HepG2 (cell line): ENCODE results near the gene RAB43. TPM values are rescaled to one million over a fixed set of nuclear protein-coding genes. Genes with fewer than 3 reads are reported as not detected.
A peak's percentile ranks its signal among the peaks of the same experiment; 100 is the strongest.

Experiments
- ARHGAP35 ChIP-seq: sonication (generic); formaldehyde crosslinking; IDR thresholded peaks from 2 replicates; pipeline ENCODE4 v1.9.0; 2022; ENCODE audit warnings: mild to moderate bottlenecking, inconsistent platforms, moderate library complexity, missing genetic modification reagents, borderline replicate concordance
- CBFB ChIP-seq: sonication (generic); formaldehyde crosslinking; IDR thresholded peaks from 2 replicates; pipeline ENCODE4 v1.4.0; 2020; ENCODE audit warnings: missing genetic modification reagents
- CHCHD3 ChIP-seq: sonication (generic); formaldehyde crosslinking; IDR thresholded peaks from 2 replicates; pipeline ENCODE4 v1.8.0; 2022; ENCODE audit warnings: mild to moderate bottlenecking, missing genetic modification reagents, moderate library complexity
- FOXA1 ChIP-seq, 2 experiments: fragments of 450-650 bp in 1 of 2; sonication (generic) in 1 of 2; formaldehyde crosslinking in 1 of 2; IDR thresholded peaks; 2 replicates each; pipeline versions ENCODE4 v1.4.0 to v1.6.1; 2016 to 2020; ENCODE audit warnings: missing genetic modification reagents in 1 of 2
- FOXA3 ChIP-seq: IDR thresholded peaks from 2 replicates; pipeline ENCODE4 v1.6.1; 2016; ENCODE audit warnings: missing genetic modification reagents, missing compliant biosample characterization
- MEF2D ChIP-seq: sonication (generic); formaldehyde crosslinking; IDR thresholded peaks from 2 replicates; pipeline ENCODE4 v1.5.1; 2020; ENCODE audit warnings: mild to moderate bottlenecking, missing genetic modification reagents
- MLLT10 ChIP-seq: sonication (generic); formaldehyde crosslinking; IDR thresholded peaks from 2 replicates; pipeline ENCODE4 v1.4.0; 2020; ENCODE audit warnings: missing genetic modification reagents
- NR2F1 ChIP-seq, 2 experiments: fragments of 450-650 bp in 1 of 2; formaldehyde crosslinking in 1 of 2; IDR thresholded peaks; 2 replicates each; pipeline versions ENCODE4 v1.5.0 to v1.6.1; 2016 to 2020; ENCODE audit warnings: mild to moderate bottlenecking in 1 of 2, missing compliant biosample characterization in 1 of 2, missing genetic modification reagents in 1 of 2, moderate library complexity in 1 of 2
- RFX1 ChIP-seq: fragments of 450-650 bp; IDR thresholded peaks from 2 replicates; pipeline ENCODE4 v1.6.1; 2017
- TBX3 ChIP-seq: fragments of 450-650 bp; IDR thresholded peaks from 2 replicates; pipeline ENCODE4 v1.6.1; 2017; ENCODE audit warnings: antibody characterized with exemption, mild to moderate bottlenecking, inconsistent platforms, borderline replicate concordance
- U2AF1 ChIP-seq: fragments of 200-400 bp; formaldehyde crosslinking; optimal IDR thresholded peaks from 2 replicates; pipeline ENCODE3; 2017; ENCODE audit warnings: mild to moderate bottlenecking, low read depth, low read length
- ZC3H4 ChIP-seq: sonication (generic); formaldehyde crosslinking; IDR thresholded peaks from 2 replicates; pipeline ENCODE4 v1.4.0; 2020; ENCODE audit warnings: missing genetic modification reagents, borderline replicate concordance
- ZNF205 ChIP-seq: IDR thresholded peaks from 2 replicates; pipeline ENCODE4 v1.6.1; 2018; ENCODE audit warnings: missing biosample characterization, missing genetic modification reagents
- ZNF207 ChIP-seq: fragments of 450-650 bp; IDR thresholded peaks from 2 replicates; pipeline ENCODE4 v1.6.1; 2016; ENCODE audit warnings: antibody characterized with exemption, borderline replicate concordance
- ZNF235 ChIP-seq: sonication (generic); formaldehyde crosslinking; IDR thresholded peaks from 2 replicates; pipeline ENCODE4 v1.8.1; 2023; ENCODE audit warnings: mild to moderate bottlenecking, missing genetic modification reagents, borderline replicate concordance
- ZNF282 ChIP-seq: fragments of 450-650 bp; IDR thresholded peaks from 2 replicates; pipeline ENCODE4 v1.6.1; 2018; ENCODE audit not compliant: partially characterized antibody
- ZNF326 ChIP-seq: sonication (generic); formaldehyde crosslinking; IDR thresholded peaks from 2 replicates; pipeline ENCODE4 v1.4.0; 2020; ENCODE audit warnings: missing genetic modification reagents, borderline replicate concordance
- polyA plus RNA-seq, 8 experiments: library from polyadenylated mRNA; depleted of rRNA in 3 of 8; stranded (reverse) in 7 of 8; unstranded in 1 of 8; fragments of >200 nt; fragmentation: Illumina TruSeq in 4 of 8; extraction: Trizol in 4 of 8; gene quantifications; 2 replicates each; pipeline versions ENCODE4 v1.2.1 to v1.2.3, GENCODE V29; 2011 to 2016; ENCODE audit warnings: low read depth in 4 of 8, missing spikeins in 1 of 8, mixed read lengths in 1 of 8; ENCODE audit not compliant: insufficient read depth in 1 of 8
- total RNA-seq, 5 experiments: library from RNA; depleted of rRNA; stranded (reverse); fragments of >200 nt; fragmentation: Illumina TruSeq; extraction: Trizol; gene quantifications; 2 replicates each; pipeline ENCODE4 v1.2.3, GENCODE V29; 2016; ENCODE audit warnings: low read depth in 1 of 5
- TF ChIP-seq, protein P1 (sequence below): sonication (generic); formaldehyde crosslinking; conservative IDR thresholded peaks from 2 replicates; pipeline ENCODE4 v1.8.0; 2022; ENCODE audit warnings: low read depth, missing genetic modification reagents
- TF ChIP-seq, protein P2 (sequence below): IDR thresholded peaks from 2 replicates; pipeline ENCODE4 v1.6.1; 2012; ENCODE audit warnings: low read depth, low read length, improper control_type of control experiment
- TF ChIP-seq, protein P3 (sequence below): sonication (generic); formaldehyde crosslinking; IDR thresholded peaks from 2 replicates; pipeline ENCODE4 v1.4.0; 2020; ENCODE audit warnings: mild to moderate bottlenecking, missing genetic modification reagents

The RAB43 gene
- total and polyA plus RNA-seq, 2 of the 13 experiments (the other 11 are each of a cell fraction or from before 2014, with no cell fraction given) = 11.8 to 18.4 TPM

DNA sequence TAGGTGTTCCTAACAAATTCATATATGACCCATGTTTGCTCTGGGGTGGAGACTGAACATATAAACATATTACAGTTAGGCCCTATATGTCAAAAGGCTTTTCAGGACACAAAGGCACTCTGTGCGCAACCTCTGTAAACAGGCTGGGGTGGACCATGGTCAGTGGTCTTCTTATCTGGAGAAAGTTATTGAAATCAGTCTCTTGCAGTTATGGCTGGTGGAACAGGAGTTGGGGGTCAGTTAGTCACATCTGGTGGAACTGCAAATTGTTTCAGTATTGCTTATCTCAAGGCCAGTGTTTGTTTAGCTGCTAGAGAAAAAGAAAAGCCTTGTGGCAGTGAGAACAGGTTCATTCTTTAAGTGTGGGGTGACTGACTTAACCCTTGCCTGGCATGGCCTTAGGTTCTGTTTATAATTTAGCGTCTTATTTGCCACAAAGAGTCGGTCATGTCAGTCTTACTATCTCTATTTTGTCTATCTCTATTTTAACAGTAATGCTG, 66.9 kb downstream of the RAB43 start (continued):
- TF ChIP-seq FOXA1 (IDR thresholded peaks at IDR 0.05) (no peak), FOXA1 (CRISPR knock-in tag; IDR thresholded peaks at IDR 0.05) (peak; percentile 81), MLLT10 (CRISPR knock-in tag) (no peak), ZNF282 (no peak), FOXA3 (CRISPR knock-in tag) (peak; percentile 69), TBX3 (peak; percentile 22; the same call in 1 of the 2 replicates), RFX1 (no peak), MEF2D (CRISPR knock-in tag) (no peak), ZNF207 (no peak), ZNF235 (CRISPR knock-in tag) (no peak), NR2F1 (CRISPR knock-in tag; IDR thresholded peaks at IDR 0.05) (no peak), CBFB (CRISPR knock-in tag) (no peak), U2AF1 (no peak), ZNF326 (no peak), CHCHD3 (CRISPR knock-in tag) (no peak), ZC3H4 (CRISPR knock-in tag) (no peak), ZNF205 (0 out of 2 replicates have a peak, but pooled peaks have one; percentile 25), ARHGAP35 (CRISPR knock-in tag) (no peak)
- TF ChIP-seq, protein P1, sequence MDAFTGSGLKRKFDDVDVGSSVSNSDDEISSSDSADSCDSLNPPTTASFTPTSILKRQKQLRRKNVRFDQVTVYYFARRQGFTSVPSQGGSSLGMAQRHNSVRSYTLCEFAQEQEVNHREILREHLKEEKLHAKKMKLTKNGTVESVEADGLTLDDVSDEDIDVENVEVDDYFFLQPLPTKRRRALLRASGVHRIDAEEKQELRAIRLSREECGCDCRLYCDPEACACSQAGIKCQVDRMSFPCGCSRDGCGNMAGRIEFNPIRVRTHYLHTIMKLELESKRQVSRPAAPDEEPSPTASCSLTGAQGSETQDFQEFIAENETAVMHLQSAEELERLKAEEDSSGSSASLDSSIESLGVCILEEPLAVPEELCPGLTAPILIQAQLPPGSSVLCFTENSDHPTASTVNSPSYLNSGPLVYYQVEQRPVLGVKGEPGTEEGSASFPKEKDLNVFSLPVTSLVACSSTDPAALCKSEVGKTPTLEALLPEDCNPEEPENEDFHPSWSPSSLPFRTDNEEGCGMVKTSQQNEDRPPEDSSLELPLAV (CRISPR knock-in tag) = no peak
- TF ChIP-seq, protein P2, sequence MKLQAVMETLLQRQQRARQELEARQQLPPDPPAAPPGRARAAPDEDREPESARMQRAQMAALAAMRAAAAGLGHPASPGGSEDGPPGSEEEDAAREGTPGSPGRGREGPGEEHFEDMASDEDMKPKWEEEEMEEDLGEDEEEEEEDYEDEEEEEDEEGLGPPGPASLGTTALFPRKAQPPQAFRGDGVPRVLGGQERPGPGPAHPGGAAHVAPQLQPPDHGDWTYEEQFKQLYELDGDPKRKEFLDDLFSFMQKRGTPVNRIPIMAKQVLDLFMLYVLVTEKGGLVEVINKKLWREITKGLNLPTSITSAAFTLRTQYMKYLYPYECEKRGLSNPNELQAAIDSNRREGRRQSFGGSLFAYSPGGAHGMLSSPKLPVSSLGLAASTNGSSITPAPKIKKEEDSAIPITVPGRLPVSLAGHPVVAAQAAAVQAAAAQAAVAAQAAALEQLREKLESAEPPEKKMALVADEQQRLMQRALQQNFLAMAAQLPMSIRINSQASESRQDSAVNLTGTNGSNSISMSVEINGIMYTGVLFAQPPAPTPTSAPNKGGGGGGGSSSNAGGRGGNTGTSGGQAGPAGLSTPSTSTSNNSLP = no peak
- TF ChIP-seq, protein P3, sequence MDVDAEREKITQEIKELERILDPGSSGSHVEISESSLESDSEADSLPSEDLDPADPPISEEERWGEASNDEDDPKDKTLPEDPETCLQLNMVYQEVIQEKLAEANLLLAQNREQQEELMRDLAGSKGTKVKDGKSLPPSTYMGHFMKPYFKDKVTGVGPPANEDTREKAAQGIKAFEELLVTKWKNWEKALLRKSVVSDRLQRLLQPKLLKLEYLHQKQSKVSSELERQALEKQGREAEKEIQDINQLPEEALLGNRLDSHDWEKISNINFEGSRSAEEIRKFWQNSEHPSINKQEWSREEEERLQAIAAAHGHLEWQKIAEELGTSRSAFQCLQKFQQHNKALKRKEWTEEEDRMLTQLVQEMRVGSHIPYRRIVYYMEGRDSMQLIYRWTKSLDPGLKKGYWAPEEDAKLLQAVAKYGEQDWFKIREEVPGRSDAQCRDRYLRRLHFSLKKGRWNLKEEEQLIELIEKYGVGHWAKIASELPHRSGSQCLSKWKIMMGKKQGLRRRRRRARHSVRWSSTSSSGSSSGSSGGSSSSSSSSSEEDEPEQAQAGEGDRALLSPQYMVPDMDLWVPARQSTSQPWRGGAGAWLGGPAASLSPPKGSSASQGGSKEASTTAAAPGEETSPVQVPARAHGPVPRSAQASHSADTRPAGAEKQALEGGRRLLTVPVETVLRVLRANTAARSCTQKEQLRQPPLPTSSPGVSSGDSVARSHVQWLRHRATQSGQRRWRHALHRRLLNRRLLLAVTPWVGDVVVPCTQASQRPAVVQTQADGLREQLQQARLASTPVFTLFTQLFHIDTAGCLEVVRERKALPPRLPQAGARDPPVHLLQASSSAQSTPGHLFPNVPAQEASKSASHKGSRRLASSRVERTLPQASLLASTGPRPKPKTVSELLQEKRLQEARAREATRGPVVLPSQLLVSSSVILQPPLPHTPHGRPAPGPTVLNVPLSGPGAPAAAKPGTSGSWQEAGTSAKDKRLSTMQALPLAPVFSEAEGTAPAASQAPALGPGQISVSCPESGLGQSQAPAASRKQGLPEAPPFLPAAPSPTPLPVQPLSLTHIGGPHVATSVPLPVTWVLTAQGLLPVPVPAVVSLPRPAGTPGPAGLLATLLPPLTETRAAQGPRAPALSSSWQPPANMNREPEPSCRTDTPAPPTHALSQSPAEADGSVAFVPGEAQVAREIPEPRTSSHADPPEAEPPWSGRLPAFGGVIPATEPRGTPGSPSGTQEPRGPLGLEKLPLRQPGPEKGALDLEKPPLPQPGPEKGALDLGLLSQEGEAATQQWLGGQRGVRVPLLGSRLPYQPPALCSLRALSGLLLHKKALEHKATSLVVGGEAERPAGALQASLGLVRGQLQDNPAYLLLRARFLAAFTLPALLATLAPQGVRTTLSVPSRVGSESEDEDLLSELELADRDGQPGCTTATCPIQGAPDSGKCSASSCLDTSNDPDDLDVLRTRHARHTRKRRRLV (CRISPR knock-in tag) = no peak
